HG03520 (cell line): Measurements from ENCODE around the gene TFF2.

Experiments
- ATAC-seq: cut with Tn5 transposase; IDR thresholded peaks from one replicate; pipeline ENCODE4 v1.9.1; 2021; ENCODE audit warnings: mild to moderate bottlenecking, moderate library complexity; ENCODE audit not compliant: unreplicated experiment

TFF2 gene

DNA sequence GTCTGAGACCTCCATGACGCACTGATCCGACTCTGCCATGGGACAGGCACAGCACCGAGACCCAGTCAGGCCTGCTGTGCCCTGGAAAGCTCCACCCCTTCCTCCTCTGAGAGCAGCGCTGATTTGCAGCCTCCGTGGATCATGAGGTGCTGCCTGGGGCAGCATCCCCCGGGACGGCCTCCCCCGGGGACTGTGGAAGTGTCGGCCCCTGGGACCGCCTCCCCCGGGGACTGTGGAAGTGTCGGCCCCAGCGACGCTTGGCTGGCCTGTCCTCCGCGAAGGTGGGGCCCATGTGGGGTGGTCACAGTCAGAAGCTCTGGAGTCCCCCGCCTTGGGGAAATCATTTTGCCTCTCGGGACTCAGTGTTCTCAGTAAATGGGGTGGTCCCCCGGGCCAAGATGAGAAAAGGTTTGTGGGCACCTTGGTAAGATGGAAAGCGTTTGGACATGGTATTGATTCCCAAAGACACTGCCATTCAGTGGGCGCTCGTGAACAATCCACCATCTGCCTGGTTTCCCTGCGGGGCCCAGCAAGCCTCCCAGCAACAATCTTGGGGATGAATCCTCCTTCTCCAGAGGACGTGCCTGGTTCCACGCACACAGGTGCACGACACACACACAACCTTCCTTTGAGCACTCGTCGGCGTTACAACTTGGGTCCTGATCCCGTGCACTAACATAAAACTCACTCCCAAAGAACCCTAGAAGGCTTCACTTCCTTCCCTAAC, 3.0 kb downstream of the TFF2 start:
- no peak for ATAC-seq

DNA sequence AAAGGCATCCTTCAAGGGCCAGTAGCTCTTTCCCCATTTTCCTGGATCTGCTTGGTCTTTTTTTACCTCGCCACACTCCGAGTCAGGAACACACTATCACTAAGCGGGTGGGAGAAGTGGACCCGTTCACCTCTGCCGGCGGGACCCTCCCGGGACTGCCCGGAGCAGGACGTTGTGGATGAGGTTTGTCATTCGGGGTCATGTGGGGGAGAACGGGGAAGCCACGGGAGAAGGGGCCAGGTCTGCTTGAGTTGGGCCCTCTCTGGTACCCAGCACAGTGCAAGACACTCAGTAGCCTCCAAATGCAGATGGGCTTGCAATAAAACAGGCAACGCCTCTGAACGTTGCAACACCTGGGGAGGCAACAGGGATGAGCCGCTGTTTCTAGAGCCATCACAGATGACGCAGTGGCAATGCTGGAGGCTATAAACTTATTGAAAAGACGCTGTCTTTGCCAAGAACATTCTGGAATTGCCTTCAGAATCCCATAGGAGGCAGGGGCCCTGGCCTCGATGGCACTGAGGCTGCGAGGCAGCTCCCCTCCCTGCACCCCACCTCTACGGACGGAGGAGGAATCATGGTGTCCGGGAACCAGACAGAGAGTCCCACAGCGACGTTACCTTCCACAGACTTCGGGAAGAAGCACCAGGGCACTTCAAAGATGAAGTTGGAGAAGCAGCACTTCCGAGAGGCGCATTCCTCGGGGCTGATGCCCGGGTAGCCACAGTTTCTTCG, 3.8 kb downstream of the TFF2 start:
- ATAC-seq, result no peak

GRCh38 chr21:42346441-42346840, 4.4 kb downstream of the TFF2 start:
- no peak for ATAC-seq

- no peak for ATAC-seq
Observed at GRCh38 chr21:42344631-42345030, 6.2 kb downstream of the TFF2 start.

DNA sequence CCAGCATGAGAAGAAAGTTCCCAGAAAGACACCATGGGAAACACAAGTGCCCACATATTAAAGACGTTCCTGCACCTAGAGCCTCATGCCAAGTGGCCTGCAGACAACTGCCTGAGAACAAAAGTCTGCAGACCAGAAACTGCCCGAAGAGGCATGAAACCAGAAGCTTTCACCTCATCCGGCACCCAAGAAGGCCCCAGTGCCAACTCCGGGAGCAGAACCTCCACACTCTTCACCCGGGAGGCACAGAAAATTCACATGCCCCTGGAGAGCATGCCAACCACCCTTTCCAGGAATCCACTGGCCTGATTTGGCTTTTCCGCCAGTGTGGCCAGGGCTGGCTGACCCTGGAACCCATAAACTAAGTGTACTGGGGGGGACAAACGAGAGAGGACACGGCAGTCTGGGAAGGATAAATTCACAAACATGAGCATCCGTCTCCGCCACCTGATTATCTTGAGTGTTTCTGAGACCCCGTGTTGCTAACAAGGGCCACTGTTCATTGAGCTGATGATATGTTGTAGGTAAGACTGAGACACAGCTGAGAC, 6.8 kb downstream of the TFF2 start:
- no peak for ATAC-seq

GRCh38 chr21:42343556-42343955, 7.2 kb downstream of the TFF2 start:
- ATAC-seq, result no peak

GRCh38 chr21:42343101-42343500, 7.7 kb downstream of the TFF2 start:
- no peak for ATAC-seq

DNA sequence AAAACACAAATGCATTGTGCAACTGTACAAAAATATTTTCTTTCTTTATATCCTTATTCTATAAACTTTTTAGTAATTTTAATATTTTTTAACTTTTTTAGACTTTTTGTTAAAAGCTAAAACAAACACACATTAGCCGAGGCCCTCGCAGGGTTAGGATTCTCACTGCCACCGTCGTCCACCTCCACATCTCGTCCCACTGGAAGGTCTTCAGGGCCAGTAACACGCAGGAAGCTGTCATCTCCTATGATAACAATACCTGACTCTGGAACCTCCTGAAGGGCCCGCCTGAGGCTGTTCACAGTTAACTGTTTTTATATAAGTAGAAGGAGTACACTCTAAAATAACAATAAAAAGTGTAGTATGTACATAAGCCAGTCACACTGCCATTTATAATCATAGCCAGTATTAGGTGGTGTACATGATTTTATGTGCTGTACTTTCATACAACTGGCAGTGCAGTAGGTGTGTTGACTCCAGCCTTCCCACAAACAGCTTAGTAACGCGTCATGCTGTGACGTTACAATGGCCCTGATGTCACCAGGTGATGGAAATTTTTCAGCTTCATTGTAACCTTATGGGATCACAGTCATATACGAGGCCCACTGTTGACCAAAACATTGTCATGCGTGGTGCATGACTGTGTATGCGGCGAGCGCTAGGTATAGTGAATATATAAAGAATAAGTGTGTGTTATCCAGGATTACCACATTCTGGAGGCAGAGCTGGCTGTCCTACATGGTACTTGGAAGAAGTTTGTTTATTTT, 8.8 kb downstream of the TFF2 start:
- no peak for ATAC-seq

- no peak for ATAC-seq
Observed at GRCh38 chr21:42340187-42341050, 10.4 kb downstream of the TFF2 start.

GRCh38 chr21:42338729-42339715, 11.8 kb downstream of the TFF2 start:
- ATAC-seq, result no peak

DNA sequence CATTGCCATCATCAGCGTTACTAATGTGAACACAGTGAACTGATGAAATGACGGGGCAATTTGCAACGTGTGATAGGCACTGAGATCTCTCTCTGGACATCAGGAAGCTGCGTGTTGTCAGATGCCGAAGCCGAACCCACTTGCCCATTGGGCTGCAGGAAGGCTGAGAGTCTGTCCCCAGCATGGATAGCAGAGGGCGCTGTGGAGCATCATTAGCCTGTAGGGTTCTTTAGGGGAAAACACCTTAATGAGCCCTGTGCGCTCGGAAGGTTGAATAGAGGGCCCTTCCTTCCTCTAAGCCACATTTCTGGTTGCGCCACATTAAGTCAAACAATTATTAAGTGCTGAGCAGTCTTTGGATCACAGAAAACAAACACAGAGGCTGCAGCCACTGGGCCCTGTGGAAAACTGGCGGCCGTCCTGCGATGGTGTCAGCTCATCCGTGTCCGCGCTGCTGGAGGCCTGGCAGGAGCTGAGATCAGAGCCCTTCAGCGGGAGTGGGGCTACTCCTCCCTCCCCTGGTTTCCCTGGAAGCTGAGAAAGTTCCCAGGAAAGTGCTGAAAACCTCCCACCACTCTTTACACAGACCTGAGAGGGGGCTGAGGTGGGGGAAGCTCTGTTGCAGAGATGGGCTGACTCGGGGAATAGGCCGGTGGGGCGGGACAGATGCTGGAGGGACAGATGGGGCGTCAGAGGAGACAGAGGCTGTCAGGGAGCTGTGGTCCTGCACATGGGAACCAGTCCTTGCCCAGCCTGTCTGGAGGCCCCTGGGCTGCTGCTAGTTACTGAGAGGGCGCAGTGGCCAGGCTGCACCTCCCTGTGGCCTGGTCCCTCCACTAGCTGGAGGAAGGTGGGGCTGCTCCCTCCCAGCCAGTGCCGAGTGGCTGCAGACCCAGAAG, 12.7 kb downstream of the TFF2 start:
- ATAC-seq, result no peak

- no peak for ATAC-seq
Observed at GRCh38 chr21:42337276-42337675, 13.5 kb downstream of the TFF2 start.

- no peak for ATAC-seq
Observed at GRCh38 chr21:42336054-42336453, 14.7 kb downstream of the TFF2 start.

DNA sequence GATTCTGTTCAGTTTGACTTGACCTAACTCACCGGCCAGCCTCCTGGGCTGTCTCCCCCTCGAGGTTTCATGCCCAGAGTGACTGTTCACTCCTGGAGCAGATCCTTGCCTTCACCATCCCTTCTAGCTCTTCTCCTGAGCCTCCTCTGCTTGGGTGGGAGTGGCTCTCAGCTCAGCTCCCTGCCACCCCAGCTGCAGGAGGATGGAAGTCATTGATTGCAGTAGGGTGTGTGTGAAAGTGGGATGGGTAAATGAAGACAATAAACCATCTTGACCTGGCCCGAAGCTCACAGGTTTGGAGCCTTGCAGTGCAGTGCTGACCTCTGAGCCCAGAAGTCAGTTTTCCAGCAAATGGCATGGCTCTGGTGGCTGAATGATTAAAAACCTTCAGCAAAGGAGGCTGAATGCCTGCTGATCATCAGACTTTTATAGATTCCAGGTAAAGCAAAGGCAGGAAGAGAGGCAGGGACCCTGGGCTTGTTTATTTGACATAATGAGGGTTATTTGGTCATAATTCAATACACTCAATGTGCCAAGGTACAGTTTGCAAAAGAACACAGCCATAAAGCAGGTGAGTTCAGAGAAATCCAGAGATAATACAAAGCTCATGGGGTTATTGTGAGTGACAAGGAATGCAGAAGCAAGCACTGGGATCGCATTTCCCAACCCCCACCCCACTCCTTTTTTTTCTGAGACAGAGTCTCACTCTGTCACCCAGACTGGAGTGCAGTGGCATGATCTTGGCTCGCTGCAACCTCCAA, 18.1 kb downstream of the TFF2 start:
- ATAC-seq, result no peak

GRCh38 chr21:42331660-42332059, 19.1 kb downstream of the TFF2 start:
- ATAC-seq, result no peak

DNA sequence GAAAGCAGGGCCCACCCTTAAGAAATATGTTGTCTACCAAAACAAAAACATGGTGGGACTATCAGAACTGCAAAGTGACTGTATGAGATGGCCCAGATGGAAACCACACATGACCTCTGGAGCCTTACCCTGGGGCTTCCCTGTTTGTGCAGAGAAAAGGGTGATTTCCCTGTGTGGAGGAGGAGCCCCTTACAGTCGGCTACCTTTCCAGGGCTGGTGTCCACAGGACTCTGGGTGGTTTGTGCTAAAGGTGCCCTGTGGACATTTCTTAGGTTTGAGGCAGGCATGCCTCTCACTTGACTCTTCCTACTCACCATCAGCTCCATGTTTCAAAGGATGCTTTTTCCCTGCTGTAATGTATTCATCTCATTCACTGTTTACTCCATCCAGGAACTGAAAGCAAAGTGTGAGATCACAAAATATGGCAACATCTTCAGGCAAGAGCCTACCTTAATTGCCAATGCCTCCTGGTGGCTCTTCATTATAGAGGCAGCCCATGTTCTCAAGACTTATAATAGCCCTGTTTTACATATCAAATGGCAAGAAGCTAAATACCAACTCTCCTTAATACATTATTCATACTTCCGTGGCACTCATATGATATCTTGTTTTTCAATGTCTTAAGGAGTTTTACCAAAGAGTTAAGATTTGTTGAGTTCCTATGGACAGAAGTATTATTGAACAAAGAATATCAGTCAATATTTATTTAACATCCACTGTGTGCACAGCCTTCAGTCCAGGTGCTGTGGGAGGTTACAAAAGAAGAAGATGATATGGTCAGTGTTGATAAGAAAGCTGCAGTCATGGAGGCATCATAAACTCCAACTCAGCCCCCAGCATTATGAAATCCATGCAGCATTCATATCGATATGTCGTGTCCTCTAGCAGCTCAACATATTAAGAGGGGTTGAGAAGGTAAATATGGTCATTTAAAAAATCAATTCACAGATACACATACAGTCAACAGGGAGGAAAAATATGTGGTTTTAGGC, 20.1 kb downstream of the TFF2 start:
- ATAC-seq, result no peak
